Measurements from ENCODE around the gene VCAN. TPM values are rescaled to one million over a fixed set of nuclear protein-coding genes. Genes with fewer than 3 reads are reported as not detected.

Gene VCAN
- 633 to 678 TPM (median 634 TPM) in 3 replicates for total RNA-seq

GRCh38 chr5:83471405-83472212, at the start of gene VCAN:
VCAN (plus strand) TSS chr5:83471744; CDS start chr5:83483519, 11,775 bp downstream.
- Mint-ChIP-seq H3K36me3 (no peaks in the 10 kb centered on the region), H3K27ac (peak within 1 kb of the TSS; percentile 95), H3K4me1 (peaks cover 54% of the 10 kb centered on the region), H3K9me3 (no peaks in the 10 kb centered on the region), H3K4me3 (peak within 1 kb of the TSS; percentile 97), H3K27me3 (ENCODE audit: low read depth) (peaks cover 10% of the 10 kb centered on the region)
- DNase-seq (ENCODE audit: low spot score in 2 of 2, unreplicated experiment in 2 of 2) = peak; percentile 47 to 60
- no peak for TF ChIP-seq CTCF (IDR thresholded peaks at IDR 0.05; ENCODE audit: unreplicated experiment)

GRCh38 chr5:83422284-83422683, 49.3 kb upstream of the VCAN start:
- DNase-seq (ENCODE audit: low spot score in 2 of 2, unreplicated experiment in 2 of 2) = no peak
- Mint-ChIP-seq H3K27me3 (ENCODE audit: low read depth) (no peaks in the 10 kb centered on the region), H3K9me3 (peaks cover 26% of the 10 kb centered on the region), H3K27ac (no peak overlapping the region), H3K4me3 (no peak overlapping the region), H3K4me1 (peaks cover 26% of the 10 kb centered on the region), H3K36me3 (peaks cover 14% of the 10 kb centered on the region)
- no peak for TF ChIP-seq CTCF (IDR thresholded peaks at IDR 0.05; ENCODE audit: unreplicated experiment)

GRCh38 chr5:83426855-83427254, 44.7 kb upstream of the VCAN start:
- DNase-seq (ENCODE audit: low spot score in 2 of 2, unreplicated experiment in 2 of 2) = no peak
- peaks cover 37% of the 10 kb centered on the region for H3K4me1 Mint-ChIP-seq
- peaks cover 7% of the 10 kb centered on the region for H3K36me3 Mint-ChIP-seq
- TF ChIP-seq CTCF (IDR thresholded peaks at IDR 0.05; ENCODE audit: unreplicated experiment) = no peak
- H3K9me3 Mint-ChIP-seq = peaks cover 16% of the 10 kb centered on the region
- H3K27ac Mint-ChIP-seq = no peak overlapping the region
- H3K27me3 Mint-ChIP-seq (ENCODE audit: low read depth) = no peaks in the 10 kb centered on the region
- H3K4me3 Mint-ChIP-seq = no peak overlapping the region

GRCh38 chr5:83428126-83428525, 43.4 kb upstream of the VCAN start:
- no peak overlapping the region for H3K27ac Mint-ChIP-seq
- peaks cover 13% of the 10 kb centered on the region for H3K9me3 Mint-ChIP-seq
- peaks cover 7% of the 10 kb centered on the region for H3K36me3 Mint-ChIP-seq
- H3K4me1 Mint-ChIP-seq = peaks cover 30% of the 10 kb centered on the region
- no peak overlapping the region for H3K4me3 Mint-ChIP-seq
- no peaks in the 10 kb centered on the region for H3K27me3 Mint-ChIP-seq (ENCODE audit: low read depth)
- DNase-seq (ENCODE audit: low spot score in 2 of 2, unreplicated experiment in 2 of 2) = no peak
- TF ChIP-seq CTCF (IDR thresholded peaks at IDR 0.05; ENCODE audit: unreplicated experiment) = no peak

- peaks cover 7% of the 10 kb centered on the region for H3K36me3 Mint-ChIP-seq
- peaks cover 24% of the 10 kb centered on the region for H3K4me1 Mint-ChIP-seq
- no peak overlapping the region for H3K4me3 Mint-ChIP-seq
- H3K27ac Mint-ChIP-seq = no peak overlapping the region
- peaks cover 13% of the 10 kb centered on the region for H3K9me3 Mint-ChIP-seq
- no peaks in the 10 kb centered on the region for H3K27me3 Mint-ChIP-seq (ENCODE audit: low read depth)
- DNase-seq (ENCODE audit: low spot score in 2 of 2, unreplicated experiment in 2 of 2) = no peak
- TF ChIP-seq CTCF (IDR thresholded peaks at IDR 0.05; ENCODE audit: unreplicated experiment) = no peak
Measured at GRCh38 chr5:83428890-83429289, 42.7 kb upstream of the VCAN start.

Data from mesothelial cell of epicardium (in vitro differentiated cells).